ENCODE measurements around the gene CELF1. TPM values are rescaled to one million over a fixed set of nuclear protein-coding genes. Genes with fewer than 3 reads are reported as not detected.

The CELF1 gene
- total RNA-seq, 1 donor from 2014 or later, result 113 TPM

DNA sequence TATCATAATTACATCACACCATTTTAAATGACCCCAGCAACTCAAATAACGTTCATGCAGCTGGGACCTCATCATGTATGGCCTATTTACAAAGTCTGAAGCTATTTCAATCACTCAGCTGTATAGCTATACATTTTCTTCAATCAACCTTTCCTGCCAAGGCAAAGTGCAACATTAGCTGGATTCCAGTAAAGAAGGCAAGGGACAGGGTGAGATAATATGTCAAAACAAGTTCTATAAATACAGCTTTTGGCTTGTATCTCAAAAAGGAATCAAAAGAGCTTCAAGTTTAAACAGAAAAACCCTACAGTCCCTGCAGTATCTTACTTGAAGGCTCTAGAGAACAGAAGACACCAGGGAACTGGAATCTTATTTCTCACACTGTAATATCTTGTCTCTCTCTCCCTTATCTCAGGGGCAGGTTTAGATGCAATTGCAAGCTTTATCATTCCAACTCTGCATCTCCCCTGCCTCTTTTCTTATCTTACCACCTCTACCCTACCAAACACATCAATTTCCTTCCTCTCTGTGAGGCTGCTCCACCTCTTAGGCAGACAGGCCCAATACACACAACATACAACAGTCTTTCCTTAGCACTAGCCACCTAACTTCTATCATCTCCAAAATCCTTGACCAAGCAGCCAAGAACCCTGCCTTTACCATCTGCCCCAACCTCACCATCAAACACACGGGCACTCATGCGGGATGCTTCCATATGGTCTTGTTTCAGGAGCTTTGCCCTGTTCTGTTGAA, 34.5 kb downstream of the CELF1 start:
- intact Hi-C loops (cut with DNase I), result no loop called here
- DNase-seq (ENCODE audit: low spot score) (no peak), ATAC-seq (no peak)

DNA sequence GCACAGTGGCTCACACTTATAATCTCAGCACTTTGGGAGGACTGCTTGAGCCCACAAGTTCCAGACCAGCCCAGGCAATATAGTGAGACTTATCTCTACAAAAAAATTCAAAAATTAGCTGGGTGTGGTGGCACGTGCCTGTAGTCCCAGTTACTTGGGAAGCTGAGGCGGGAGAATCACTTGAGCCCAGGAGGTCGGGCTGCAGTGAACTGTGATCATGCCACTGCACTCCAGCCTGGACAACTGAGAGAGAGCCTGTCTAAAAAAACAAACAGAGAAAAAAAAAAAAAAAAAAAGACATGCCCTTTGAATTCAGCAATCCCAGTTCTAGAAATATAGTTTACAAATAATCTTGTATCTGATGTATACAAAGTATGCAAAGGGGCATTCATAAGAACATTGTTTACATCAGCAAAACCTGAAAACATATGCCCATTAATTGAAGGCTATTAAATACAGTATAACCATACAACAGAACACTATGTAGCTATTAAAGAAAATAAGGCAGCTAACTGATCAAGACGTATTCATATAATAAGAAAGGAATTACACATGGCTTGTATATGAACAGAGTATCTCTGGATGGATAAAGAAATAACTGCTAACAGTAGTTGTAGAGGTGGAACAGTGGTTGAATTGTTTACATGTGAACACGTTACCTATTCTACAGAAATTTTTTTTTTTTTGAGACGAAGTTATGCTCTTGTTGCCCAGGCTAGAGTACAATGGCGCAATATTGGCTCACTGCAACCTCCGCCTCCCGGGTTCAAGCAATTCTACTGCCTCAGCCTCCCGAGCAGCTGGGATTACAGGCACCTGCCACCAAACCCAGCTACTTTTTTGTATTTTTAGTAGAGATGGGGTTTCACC, 35.7 kb downstream of the CELF1 start:
- intact Hi-C loops (cut with DNase I), result no loop called here
- ATAC-seq (no peak), DNase-seq (ENCODE audit: low spot score) (no peak)

DNA sequence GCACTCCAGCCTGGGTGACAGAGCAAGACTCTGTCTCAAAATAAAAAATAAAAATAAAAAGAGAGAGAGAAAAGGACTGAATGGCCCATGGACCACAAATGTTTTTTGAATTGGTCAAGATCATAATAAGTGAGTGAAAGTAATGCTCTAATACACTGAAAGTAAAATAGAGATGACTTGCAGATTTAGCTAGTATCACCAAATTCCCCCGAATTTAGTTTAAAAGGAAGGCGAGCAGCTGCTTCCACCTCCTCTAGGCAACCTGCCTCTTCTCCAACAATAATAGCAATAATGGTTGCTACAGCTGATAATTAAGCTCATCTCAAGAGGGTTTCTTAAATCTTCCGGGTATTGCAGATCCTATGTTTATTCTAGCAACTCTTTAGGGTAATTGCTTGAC, 36.8 kb downstream of the CELF1 start:
- DNase-seq (ENCODE audit: low spot score), result no peak
- intact Hi-C loops (cut with DNase I), result no loop called here
- ATAC-seq, result no peak

DNA sequence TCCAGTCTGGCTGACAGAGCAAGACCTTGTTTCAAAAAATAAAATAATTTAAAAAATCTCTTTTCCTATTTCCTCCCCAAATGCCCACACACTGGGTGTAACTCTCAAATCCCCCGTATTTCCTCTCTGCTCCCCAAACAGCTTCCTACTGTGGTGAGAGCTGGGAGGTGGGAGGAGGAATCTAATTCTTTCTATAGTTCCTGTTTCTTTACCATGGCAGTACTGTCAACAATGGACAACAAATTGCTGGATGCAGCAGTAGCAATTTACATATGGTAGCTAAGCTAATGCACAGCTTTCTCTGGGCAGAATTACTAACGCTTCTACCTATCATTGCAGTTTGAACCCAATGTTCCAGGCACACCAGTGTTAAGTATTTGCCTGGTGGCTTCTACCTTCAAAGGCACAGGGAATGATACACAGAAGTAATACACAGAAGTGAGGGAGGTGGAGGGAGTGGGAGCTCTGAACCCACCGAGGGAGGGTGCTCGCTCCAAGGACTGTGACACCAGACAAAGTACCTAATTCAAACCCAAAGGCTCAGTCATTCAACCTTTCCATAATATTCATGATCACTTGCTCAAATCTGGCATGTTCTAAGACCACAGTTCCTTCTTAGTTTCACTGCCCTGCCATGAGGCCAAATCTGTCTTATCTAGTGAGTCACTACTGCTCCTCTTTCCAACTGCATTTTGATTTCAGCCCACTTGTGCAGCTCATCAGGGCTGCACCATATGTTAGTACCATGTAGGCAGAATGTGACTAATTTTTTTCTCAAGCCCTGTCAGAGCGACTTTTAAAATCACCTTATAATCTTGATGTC, 37.9 kb downstream of the CELF1 start:
- intact Hi-C loops (cut with DNase I), result no loop called here
- no peak for DNase-seq (ENCODE audit: low spot score)
- peak; percentile 59 for ATAC-seq

DNA sequence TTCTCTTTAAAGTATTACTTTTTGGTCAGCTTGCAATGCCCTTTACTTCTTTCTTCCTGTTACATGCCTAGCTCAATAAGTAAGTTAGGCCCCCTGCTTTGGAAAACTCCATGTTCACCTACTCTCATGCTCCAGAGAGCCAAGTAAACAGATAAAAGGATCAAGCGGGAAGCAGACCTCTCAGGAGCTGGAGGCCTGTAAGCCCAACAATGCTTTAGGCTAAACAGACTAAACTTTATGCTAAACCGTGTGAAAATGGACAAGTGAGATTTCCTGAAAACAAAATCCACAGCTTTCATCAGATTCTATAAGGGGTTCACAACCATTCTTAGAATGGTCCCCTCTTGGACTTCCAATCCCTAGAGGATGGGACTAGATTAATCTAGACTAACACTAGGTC, 40.2 kb downstream of the CELF1 start:
- intact Hi-C loops (cut with DNase I), result no loop called here
- ATAC-seq, result no peak
- DNase-seq (ENCODE audit: low spot score), result no peak

DNA sequence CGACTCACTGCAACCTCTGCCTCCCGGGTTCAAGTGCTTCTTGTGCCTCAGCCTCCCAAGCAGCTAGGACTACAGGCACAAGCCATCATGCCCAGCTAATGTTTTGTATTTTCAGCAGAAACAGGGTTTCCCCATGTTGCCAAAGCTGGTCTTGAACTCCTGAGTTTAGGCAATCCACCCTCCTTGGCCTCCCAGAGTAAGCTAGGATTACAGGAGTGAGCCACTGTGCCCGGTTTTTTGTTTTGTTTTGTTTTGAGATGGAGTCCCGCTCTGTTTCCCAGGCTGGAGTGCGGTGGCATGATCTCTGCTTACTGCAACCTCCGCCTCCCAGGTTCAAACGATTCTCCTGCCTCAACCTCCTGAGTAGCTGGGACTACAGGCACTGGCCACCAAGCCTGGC, 41.0 kb downstream of the CELF1 start:
- ATAC-seq (no peak), DNase-seq (ENCODE audit: low spot score) (no peak)
- intact Hi-C loops (cut with DNase I), result no loop called here

DNA sequence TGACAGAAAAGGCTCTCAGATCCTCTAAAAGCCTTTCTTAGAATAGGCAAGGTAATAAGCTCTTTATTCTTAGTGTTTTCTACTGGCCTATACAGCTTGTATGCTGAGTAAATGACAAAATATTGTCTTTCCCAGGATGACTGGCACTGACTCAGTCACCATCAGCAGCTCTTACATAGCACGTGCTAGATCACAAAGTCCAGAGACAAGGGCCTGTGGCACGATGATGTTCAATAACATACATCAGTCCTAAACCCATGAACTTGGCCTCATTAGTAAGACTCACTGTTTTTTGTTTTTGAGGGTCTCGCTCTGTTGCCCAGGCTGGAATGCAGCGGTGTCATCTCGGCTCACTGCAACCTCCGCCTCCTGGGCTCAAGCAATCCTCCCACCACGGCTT, 42.7 kb downstream of the CELF1 start:
- intact Hi-C loops (cut with DNase I), result no loop called here
- no peak for DNase-seq (ENCODE audit: low spot score)
- ATAC-seq, result no peak

DNA sequence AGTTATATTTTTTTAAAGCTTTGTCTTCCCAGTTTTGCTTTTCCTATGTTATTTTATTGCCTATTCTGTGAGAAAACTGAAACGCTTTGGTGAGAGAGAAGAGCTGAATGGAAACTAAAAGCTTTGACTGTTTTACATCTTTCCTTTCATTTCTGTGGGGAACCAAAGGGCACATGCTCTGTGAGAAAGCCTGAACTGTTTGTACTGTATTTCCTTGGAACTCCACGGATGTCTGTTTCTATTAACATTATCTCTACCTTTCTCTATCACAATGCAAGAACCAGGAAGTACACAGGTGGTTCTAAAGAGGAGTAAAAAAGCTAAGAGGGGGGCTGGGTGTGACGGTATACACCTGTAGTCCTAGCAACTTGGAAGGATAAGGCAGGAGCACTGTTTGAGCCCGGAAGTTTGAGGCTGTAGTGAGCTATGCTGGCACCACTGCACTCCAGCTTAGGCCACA, 43.8 kb downstream of the CELF1 start:
- intact Hi-C loops (cut with DNase I), result no loop called here
- no peak for ATAC-seq
- no peak for DNase-seq (ENCODE audit: low spot score)

DNA sequence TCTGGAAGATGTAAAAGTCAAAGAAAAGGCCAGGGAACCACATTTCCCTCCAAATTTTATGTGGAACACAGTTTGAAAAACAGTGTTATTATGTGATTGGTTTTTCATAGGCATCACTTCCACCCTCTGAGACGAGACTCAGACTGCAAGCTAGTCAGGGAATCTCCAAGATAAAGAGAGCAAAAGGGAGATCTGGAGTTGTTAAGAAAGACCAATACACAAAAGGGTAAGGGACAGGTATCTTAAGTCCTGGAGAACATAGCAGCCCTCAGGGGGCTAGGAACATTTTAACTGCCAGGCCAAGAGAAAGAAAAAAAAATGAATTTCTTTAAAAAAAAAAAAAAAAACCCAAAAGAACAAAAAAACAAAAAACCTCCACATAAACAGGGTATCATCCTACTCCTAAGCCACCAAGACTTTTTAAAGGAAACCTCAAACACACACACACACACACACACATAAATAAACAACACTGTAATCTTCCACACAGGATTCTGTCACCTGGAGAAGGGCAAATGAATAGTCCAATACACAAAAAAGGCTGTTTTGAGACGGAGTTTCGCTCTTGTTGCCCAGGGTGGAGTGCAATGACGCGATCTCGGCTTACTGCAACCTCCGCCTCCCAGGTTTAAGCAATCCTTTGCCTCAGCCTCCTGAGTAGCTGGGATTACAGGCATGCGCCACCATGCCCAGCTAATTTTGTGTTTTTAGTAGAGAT, 44.5 kb downstream of the CELF1 start:
- intact Hi-C loops (cut with DNase I), result no loop called here
- ATAC-seq, result no peak
- no peak for DNase-seq (ENCODE audit: low spot score)

DNA sequence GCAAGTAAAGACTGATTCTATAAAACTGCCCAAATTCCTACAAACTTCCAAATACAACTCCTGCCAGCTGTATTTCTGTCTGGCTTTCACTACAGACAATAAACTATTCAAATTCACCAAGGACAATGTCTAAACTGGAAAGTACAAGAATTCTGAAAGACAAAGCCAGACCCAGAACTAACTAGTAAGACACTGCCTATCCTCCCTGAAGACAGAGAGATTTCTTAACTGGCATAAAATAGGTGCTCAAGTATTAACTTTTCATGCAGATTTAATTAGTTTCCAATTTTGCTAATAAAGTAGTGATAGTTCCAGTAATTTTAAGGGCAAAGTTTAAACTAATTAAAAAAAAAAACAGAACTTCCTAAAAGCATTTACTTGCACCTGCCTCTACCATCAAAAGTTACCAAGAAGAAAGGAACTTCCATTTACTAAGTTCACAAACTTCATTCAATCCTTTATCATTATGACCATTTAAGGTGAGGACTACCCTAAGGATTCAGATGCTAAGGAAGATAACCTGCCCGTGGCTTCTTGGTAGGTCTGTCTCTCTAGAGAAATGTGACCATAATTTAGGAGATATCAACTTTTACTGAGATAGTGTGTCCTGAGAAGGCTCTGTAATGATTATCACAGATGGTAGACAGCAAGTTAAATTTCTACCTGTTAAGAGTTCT, 45.2 kb downstream of the CELF1 start:
- intact Hi-C loops (cut with DNase I), result no loop called here

DNA sequence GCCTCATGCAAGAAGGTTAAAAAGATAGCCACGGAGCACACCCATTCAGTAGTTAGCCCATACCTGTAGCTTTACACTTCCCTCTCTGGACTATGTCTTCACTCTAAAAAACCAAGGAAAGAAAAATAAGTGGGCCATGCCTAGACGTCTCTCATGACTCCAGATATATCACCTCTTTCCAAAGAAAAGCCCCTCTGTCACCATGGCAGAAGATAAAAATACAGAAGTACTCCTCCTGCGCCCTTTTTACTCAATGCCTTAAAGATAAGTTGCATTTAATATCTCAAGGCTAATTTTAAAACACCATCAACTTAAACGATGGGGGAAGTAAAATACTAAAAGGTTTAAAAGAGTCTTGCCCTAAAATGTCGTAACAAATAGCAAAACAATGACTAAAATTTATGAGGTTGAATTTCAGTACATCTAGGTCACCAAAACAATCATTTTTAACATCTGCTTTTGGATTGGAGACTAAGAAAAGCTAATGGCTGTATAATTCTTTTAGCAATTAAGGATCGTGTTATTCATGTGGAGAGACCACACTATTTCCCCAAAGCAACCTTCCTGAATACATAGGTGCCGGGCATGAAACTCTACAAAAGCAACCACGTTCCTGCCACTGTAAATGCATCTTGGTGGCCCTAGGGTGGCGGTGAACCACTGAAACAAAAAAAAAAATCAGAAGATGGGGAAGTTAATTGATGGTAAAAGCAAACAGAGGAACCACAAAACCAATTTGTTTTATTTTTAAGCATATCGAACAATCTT, 46.0 kb downstream of the CELF1 start:
- intact Hi-C loops (cut with DNase I), result no loop called here
- DNase-seq (ENCODE audit: low spot score) (no peak), ATAC-seq (no peak)

More for the DNA sequence above, 45.2 kb downstream of the CELF1 start:
- DNase-seq (ENCODE audit: low spot score), result no peak
- no peak for ATAC-seq

DNA sequence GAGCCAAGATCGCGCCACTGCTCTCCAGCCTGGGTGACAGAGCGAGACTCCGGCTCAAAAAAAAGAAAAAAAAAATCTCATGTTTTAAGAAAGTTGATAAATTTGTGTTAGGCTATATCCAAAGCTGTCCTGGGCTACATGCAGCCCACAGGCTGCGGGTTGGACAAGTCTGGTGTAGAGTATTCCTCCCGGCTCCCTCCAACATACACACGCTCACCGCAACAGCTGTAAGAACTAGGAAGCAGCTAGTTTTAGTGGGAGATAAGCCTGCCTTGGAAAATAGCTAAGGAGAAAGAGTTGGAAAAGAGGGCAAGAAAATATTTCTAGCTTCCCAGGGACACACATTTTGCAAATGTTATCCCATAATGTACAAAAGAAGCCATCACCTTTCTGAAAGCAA, 46.6 kb downstream of the CELF1 start:
- intact Hi-C loops (cut with DNase I), result no loop called here
- peak; percentile 53 for ATAC-seq

DNA sequence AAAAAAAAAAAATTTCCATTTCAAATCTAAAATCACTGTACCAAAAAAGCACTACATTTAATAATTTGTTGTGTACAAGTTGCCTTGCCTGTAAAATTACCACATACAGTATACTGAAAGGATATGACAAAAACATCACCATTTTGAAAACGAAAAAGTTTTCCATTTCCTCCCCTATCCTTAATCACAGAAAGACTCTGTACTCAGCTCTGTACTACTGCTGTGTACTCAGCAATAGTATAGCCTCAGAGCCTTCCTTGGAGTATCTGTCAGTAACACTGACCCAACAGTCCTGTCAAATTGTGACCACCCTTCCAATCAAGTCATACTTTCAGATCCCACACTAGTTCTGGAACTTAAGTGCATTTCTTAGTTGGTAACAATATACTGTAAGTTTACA, 48.0 kb downstream of the CELF1 start:
- no peak for ATAC-seq
- intact Hi-C loops (cut with DNase I), result no loop called here

More for the DNA sequence above, 46.6 kb downstream of the CELF1 start:
- no peak for DNase-seq (ENCODE audit: low spot score)

DNA sequence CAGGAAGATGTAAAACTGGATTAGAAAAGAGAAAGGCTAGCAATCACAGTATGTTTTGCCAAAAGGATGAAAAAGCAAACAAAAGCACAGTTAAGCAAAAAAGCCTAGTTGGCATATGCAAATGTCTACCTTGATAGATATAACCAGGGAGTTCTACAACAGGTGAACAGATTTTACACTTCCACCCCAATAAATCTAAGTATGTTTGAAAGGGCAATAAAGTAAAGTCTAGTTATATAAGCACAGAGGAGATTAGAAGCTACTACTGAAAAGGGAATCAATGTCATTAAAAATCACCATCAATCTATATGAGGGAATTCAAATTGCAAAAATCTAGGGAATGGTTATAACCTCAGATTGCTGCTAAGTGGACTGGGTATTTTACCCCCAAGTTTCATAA, 49.7 kb downstream of the CELF1 start:
- ATAC-seq (no peak), DNase-seq (ENCODE audit: low spot score) (no peak)
- intact Hi-C loops (cut with DNase I), result no loop called here

More for the DNA sequence above, 48.0 kb downstream of the CELF1 start:
- DNase-seq (ENCODE audit: low spot score), result no peak

DNA sequence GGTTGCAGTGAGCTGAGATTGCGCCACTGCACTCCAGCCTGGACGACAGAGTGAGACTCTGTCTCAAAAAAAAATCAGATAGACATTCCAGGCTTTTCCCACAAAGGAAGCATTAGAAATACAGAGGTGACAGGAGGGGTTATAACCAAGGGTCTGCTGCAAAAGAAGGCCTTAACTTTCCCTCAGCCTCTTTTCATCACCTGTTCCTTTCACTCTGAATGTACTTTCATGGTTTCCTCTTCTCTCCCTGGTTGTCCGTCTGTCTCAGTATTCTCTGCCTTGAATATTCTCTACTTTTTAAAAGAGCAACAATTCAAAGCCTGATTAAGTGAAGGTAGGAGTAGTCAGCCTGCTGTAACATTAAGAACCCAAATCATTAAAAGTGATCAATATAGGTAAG, 50.2 kb downstream of the CELF1 start:
- DNase-seq (ENCODE audit: low spot score), result no peak
- no peak for ATAC-seq
- intact Hi-C loops (cut with DNase I), result no loop called here

DNA sequence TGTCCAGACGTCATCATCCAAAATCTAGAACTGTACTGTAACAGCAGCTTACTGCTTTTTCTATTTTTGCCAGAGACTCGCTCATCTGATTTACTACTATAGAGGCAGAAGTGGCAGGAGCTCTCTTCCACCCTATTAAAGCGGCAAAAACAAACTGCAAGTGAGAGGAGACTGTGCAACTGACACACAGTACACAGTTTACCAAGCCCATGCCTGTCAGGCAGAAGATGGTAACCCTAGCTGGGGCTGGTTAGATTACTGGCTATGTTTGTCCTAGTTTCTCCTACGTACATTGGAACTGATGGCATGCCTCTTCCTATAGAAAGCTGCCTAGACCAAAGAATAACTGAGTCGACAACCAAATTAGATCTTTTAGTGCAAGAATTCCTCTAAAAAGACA, 51.8 kb downstream of the CELF1 start:
- intact Hi-C loops (cut with DNase I), result no loop called here
- no peak for DNase-seq (ENCODE audit: low spot score)
- no peak for ATAC-seq

DNA sequence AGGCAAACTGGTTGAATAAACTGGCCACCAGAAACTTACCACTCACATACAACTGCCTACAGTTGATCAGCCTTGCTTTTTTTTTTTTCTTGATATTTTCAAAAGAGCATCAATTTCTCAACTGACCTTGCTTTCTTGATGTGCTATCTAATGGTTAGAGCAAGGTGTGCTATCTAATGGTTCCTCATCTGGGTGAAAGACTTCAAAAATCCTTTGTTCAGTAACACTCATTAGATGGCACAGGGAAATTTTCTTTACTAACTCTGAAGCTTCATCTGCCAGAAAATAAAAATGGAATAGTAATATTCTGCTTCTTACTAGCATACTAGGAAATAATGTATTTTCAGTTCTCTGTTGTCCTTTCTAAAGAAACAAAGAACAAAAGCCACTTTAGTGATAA, 52.8 kb downstream of the CELF1 start:
- DNase-seq (ENCODE audit: low spot score) (no peak), ATAC-seq (no peak)
- intact Hi-C loops (cut with DNase I), result no loop called here

DNA sequence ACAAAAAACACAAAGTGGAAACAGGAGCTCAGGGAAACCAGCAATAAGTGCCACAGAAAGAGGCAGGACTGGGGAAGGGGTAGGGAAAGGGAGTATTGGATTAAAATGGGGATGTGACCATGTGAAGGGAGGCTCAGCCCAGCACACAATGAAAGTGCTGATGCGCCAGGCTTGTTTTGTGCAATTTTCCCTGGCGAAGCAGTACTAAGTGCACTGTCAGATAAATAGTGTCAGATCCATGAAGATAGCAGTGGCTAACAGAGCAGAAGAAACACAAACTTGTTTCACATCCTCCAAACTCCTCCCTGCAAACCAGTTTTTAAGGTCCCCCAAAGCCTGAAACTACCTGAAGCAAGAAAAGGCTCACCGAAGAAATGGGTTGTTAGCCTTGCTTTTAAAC, 53.3 kb downstream of the CELF1 start:
- DNase-seq (ENCODE audit: low spot score), result no peak
- intact Hi-C loops (cut with DNase I), result no loop called here
- peak; percentile 75 for ATAC-seq

Measured in sciatic nerve (tissue), 2 donors.